A549 (cell line): ENCODE data around the gene SALL2. TPM values are rescaled to one million over a fixed set of nuclear protein-coding genes. Genes with fewer than 3 reads are reported as not detected.

ENCODE experiments used
- ATAC-seq, 2 experiments: fragments of 200-7000 bp in 1 of 2; fragments of >200 bp in 1 of 2; cut with Nextera tagmentation in 1 of 2; cut with Tn5 transposase in 1 of 2; 3 replicates each; pipeline versions ENCODE4 v1.8.0 to v1.9.1; 2018 to 2020; ENCODE audit warnings: mild to moderate bottlenecking in 1 of 2, moderate library complexity in 1 of 2
- CTCF ChIA-PET: fragments of 300-600 bp; sonication (Branson Sonifier 250); formaldehyde crosslinking; extraction: SDS; loops from one replicate; lab custom pipeline; 2021; ENCODE audit warnings: antibody characterized with exemption, inconsistent platforms; lab: Yijun Ruan, JAX
- POLR2A ChIA-PET: fragments of 350-600 bp; formaldehyde crosslinking; extraction: SDS; loops from one replicate; lab custom pipeline; 2021; ENCODE audit warnings: antibody characterized with exemption, inconsistent platforms; lab: Yijun Ruan, JAX
- DNase-seq, 2 experiments: peaks; one replicate each; pipeline versions ENCODE4 v3.0.0 to v3.0.0-alpha.2; 2011 to 2016; ENCODE audit warnings: low read depth in 1 of 2, low spot score in 1 of 2
- FAIRE-seq: peaks from 2 replicates; lab custom pipeline; 2011; peaks lifted over from hg19 to GRCh38; lab: Jason Lieb, UNC
- H3K27ac ChIP-seq, 2 experiments: fragments of >200 bp; sonication (Bioruptor Twin); formaldehyde crosslinking; 3 replicates each; pipeline ENCODE4 v1.5.1; 2016 to 2017
- H3K4me1 ChIP-seq: fragments of >200 bp; sonication (Bioruptor Twin); formaldehyde crosslinking; 3 replicates; pipeline ENCODE4 v1.6.1; 2016
- H3K4me2 ChIP-seq: fragments of >200 bp; sonication (Bioruptor Twin); formaldehyde crosslinking; 3 replicates; pipeline ENCODE4 v1.6.1; 2016
- H3K4me3 ChIP-seq: fragments of >200 bp; sonication (Bioruptor Twin); formaldehyde crosslinking; 3 replicates; pipeline ENCODE4 v1.5.1; 2016
- H3K9me3 ChIP-seq: fragments of >200 bp; sonication (Bioruptor Twin); formaldehyde crosslinking; 3 replicates; pipeline ENCODE4 v1.6.1; 2016
- CBX2 ChIP-seq: fragments of 200-600 bp; sonication (generic); IDR thresholded peaks from 2 replicates; pipeline ENCODE4 v1.6.1; 2016; ENCODE audit warnings: low read depth, mild to moderate bottlenecking, borderline replicate concordance
- FOSB ChIP-seq: fragments of 250-450 bp; sonication (Bioruptor Pico); IDR thresholded peaks from 2 replicates; pipeline ENCODE4 v1.5.0; 2020; ENCODE audit warnings: mild to moderate bottlenecking, moderate library complexity
- FOXS1 ChIP-seq: fragments of 250-450 bp; sonication (Bioruptor Pico); IDR thresholded peaks from 2 replicates; pipeline ENCODE4 v1.5.0; 2020; ENCODE audit warnings: mild to moderate bottlenecking, moderate library complexity
- GATA3 ChIP-seq: IDR thresholded peaks from 2 replicates; pipeline ENCODE4 v1.6.1; 2012; ENCODE audit warnings: borderline replicate concordance
- HDAC2 ChIP-seq: fragments of 200-600 bp; sonication (generic); IDR thresholded peaks from 2 replicates; pipeline ENCODE4 v1.6.1; 2016
- HOXA7 ChIP-seq: fragments of 250-450 bp; sonication (Bioruptor Pico); IDR thresholded peaks from 2 replicates; pipeline ENCODE4 v1.5.0; 2020; ENCODE audit warnings: mild to moderate bottlenecking, moderate library complexity
- HOXB13 ChIP-seq: fragments of 250-450 bp; sonication (Bioruptor Pico); IDR thresholded peaks from 2 replicates; pipeline ENCODE4 v1.5.0; 2020; ENCODE audit warnings: low read depth, mild to moderate bottlenecking, moderate library complexity
- JUN ChIP-seq, 2 experiments: fragments of >200 bp; sonication (Bioruptor Twin); formaldehyde crosslinking; IDR thresholded peaks; 2 replicates in 1 of 2; 3 replicates in 1 of 2; pipeline ENCODE4 v1.6.1; 2016 to 2017
- MAFK ChIP-seq: fragments of 450-650 bp; IDR thresholded peaks from 2 replicates; pipeline ENCODE4 v1.6.1; 2014; ENCODE audit not compliant: partially characterized antibody
- NFE2L2 ChIP-seq: fragments of 150-350 bp; conservative IDR thresholded peaks from 2 replicates; pipeline ENCODE4 v1.6.1; 2014; ENCODE audit warnings: low read length
- NPAS2 ChIP-seq: fragments of 250-450 bp; sonication (Bioruptor Pico); IDR thresholded peaks from 2 replicates; pipeline ENCODE4 v1.8.0; 2022; ENCODE audit warnings: mild to moderate bottlenecking, moderate library complexity, borderline replicate concordance
- TFCP2L1 ChIP-seq: fragments of 250-450 bp; sonication (Bioruptor Pico); IDR thresholded peaks from 2 replicates; pipeline ENCODE4 v1.5.0; 2021; ENCODE audit warnings: mild to moderate bottlenecking
- ZFP36 ChIP-seq: fragments of 450-650 bp; IDR thresholded peaks from 2 replicates; pipeline ENCODE4 v1.6.1; 2014; ENCODE audit warnings: borderline replicate concordance; ENCODE audit not compliant: partially characterized antibody
- ZSCAN20 ChIP-seq: fragments of 250-450 bp; sonication (Bioruptor Pico); IDR thresholded peaks from 2 replicates; pipeline ENCODE4 v1.8.0; 2022; ENCODE audit warnings: mild to moderate bottlenecking, moderate library complexity
- WGBS: methylation state at CpG from one replicate; pipeline ENCODE4 v1.1.6; 2017; ENCODE audit errors: missing lambda C conversion rate; 5-methylcytosine and 5-hydroxymethylcytosine counted together
- polyA plus RNA-seq, 4 experiments: library from polyadenylated mRNA; depleted of rRNA in 3 of 4; stranded (reverse); fragments of >200 nt; fragmentation: RNase III in 1 of 4; extraction: RNeasy Plus Mini Kit Qiagen cat#74134 plus additional on column Dnase treatment in 1 of 4; gene quantifications; 2 replicates in 3 of 4; 3 replicates in 1 of 4; pipeline ENCODE4 v1.2.3, GENCODE V29; 2011 to 2017
- TF ChIP-seq, protein P1 (sequence below): IDR thresholded peaks from 2 replicates; pipeline ENCODE4 v1.6.1; 2012
- TF ChIP-seq, protein P2 (sequence below): fragments of >200 bp; sonication (Bioruptor Twin); formaldehyde crosslinking; IDR thresholded peaks from 2 replicates; pipeline ENCODE4 v1.6.1; 2016
- TF ChIP-seq, protein P3 (sequence below): fragments of 250-450 bp; sonication (Bioruptor Pico); IDR thresholded peaks from 2 replicates; pipeline ENCODE4 v1.5.0; 2020; ENCODE audit warnings: low read depth, mild to moderate bottlenecking, moderate library complexity
- TF ChIP-seq, protein P4 (sequence below): IDR thresholded peaks from 2 replicates; pipeline ENCODE4 v1.6.1; 2012
- TF ChIP-seq, protein P5 (sequence below): fragments of 250-450 bp; sonication (Bioruptor Pico); IDR thresholded peaks from 2 replicates; pipeline ENCODE4 v1.5.0; 2021; ENCODE audit warnings: mild to moderate bottlenecking, moderate library complexity, borderline replicate concordance

Gene SALL2
- polyA plus RNA-seq, 2 of the 4 experiments (the other 2 are of a cell fraction): 2.8 to 3.5 TPM

DNA sequence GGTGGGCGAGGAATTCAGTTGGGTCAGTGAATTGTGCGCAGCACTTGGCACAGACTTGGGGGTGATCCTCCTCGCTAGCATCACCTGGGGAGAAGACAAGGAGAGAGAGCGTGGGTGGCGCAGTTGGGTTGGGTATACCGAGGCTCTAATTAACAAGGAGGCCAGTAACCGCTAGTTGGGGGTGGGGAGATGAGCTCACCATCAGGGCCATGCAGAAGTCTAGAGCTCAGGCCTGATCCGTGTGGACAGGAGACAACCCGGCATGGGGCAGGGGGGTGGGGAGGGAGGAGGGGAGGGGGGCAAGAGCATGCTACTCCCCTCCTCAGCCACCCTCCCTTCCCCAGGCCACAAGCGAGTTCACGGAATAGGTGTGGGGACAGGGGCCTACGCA is 580 bp downstream of the SALL2 start:
- no peak for FAIRE-seq
- CTCF ChIA-PET: interaction anchor here (3.2 kb wide), 1 partner anchor 10 kb away, joined by 14 read pairs; no protein-coding TSS in a partner anchor
- H3K4me3 ChIP-seq: peak overlapping the region; percentile 52
- peak overlapping the region; percentile 60 to 88 for H3K27ac ChIP-seq
- WGBS: 72% methylated on average over 12 of the region's 12 CpGs
- no peak for DNase-seq
- H3K4me1 ChIP-seq: 0 out of 3 replicates have a peak, but pooled peaks cover 3% of the 10 kb centered on the region
- ATAC-seq: peak; percentile 14 to 15; a peak in 3 of 6 replicates
- TF ChIP-seq NFE2L2 (no peak), ZFP36 (no peak), TFCP2L1 (CRISPR knock-in tag) (no peak)
- no peaks in the 10 kb centered on the region for H3K9me3 ChIP-seq
- peak overlapping the region; percentile 79 for H3K4me2 ChIP-seq
- POLR2A ChIA-PET: interaction anchor here (1.4 to 6.5 kb wide), 2 partner anchors 14 to 49 kb away, joined by 3 to 43 read pairs; partner anchors contain the start of genes METTL3 and RAB2B

DNA sequence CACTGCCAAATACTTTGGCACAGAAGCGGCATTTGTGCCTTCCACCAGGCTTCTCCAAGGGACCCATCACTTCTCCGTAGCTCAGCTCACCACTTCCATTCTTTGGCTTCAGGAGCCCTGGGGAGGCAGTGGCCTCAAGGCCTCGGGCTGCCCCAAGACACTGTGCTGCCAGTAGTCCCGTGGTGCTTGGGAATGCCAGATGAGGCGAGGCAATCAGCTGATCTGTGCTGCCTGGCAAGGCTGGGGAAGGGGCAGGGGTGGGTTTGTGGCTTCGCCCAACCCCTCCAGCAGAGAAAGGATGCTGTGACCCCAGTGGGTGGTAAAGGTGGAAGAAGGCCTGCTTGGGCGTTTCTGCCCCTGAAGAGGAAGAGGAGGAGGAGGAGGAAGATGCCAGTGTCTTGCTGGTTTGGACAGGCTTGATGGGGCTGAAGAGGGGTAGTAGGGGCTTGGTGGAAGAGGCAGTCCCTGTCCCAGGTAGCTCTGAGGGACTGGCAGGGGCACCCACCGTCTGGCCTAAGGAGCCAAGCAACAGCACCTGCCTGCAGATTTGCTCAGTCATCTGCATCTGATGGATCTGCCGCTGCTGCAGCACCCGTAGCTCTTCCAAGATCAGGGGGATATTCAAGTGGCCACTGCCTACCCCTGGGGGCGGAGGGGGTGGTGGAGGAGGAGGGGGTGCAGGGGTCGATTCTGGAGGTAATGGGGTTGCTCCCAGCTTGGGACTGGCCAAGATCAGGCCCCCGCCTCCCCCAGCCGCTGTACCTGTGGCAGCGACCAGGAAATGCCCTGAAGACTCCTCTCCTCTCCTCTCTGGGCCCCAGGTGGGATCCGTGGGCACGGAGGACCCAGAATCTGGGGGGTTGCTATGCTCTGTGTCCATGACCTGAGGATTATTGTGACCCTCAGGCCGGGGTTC is 1.3 kb downstream of the SALL2 start:
- H3K4me1 ChIP-seq: 0 out of 3 replicates have a peak, but pooled peaks cover 3% of the 10 kb centered on the region
- H3K27ac ChIP-seq: no peak overlapping the region
- DNase-seq: no peak
- no peak for ATAC-seq
- FAIRE-seq: no peak
- ChIA-PET POLR2A (interaction anchor here (6.5 kb wide), 1 partner anchor 13 kb away, joined by 43 read pairs; the partner anchor contains the start of gene METTL3), CTCF (interaction anchor here (1.2 to 3.3 kb wide), 3 partner anchors 26 to 652 kb away, joined by 3 to 13 read pairs (median 3); no protein-coding TSS in a partner anchor)
- H3K4me3 ChIP-seq: no peak overlapping the region; the same call in 2 of the 3 replicates
- TF ChIP-seq FOSB (CRISPR knock-in tag) (no peak), NPAS2 (CRISPR knock-in tag) (no peak)
- TF ChIP-seq, protein P1, sequence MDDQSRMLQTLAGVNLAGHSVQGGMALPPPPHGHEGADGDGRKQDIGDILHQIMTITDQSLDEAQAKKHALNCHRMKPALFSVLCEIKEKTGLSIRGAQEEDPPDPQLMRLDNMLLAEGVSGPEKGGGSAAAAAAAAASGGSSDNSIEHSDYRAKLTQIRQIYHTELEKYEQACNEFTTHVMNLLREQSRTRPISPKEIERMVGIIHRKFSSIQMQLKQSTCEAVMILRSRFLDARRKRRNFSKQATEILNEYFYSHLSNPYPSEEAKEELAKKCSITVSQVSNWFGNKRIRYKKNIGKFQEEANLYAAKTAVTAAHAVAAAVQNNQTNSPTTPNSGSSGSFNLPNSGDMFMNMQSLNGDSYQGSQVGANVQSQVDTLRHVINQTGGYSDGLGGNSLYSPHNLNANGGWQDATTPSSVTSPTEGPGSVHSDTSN: no peak
- WGBS: 83% methylated on average over 16 of the region's 18 CpGs
- H3K9me3 ChIP-seq: no peaks in the 10 kb centered on the region
- peak overlapping the region; percentile 79; the same call in 1 of the 3 replicates for H3K4me2 ChIP-seq

DNA sequence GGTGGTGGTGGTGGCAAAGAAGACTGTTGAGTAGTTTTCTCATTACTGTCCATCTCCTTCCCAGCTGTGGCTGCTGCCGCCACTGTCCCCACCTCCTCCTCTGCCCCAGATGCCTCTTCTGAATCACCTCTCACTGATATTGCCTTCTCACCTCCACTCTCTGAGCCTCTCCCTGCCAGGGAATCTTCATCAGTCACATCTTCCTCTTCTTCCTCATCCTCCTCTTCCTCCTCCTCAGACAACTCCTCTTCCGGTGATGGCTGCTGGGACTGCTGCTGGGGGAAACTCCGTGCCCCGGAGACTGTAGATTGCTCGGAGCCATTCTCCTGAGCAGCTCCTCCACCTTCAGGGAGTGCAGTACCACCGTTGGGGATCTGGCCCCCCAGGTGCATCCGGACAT is 2.9 kb downstream of the SALL2 start:
- Histone ChIP-seq H3K4me2 (no peak overlapping the region), H3K4me3 (no peak overlapping the region), H3K9me3 (no peaks in the 10 kb centered on the region), H3K27ac (no peak overlapping the region)
- no peak for FAIRE-seq
- ChIA-PET POLR2A (interaction anchor here (6.5 kb wide), 1 partner anchor 12 kb away, joined by 43 read pairs; the partner anchor contains the start of gene METTL3), CTCF (interaction anchor here (0.8 to 3.3 kb wide), 8 partner anchors 8 to 650 kb away, joined by 3 to 13 read pairs (median 4); no protein-coding TSS in a partner anchor)
- DNase-seq: no peak
- TF ChIP-seq, protein P2, sequence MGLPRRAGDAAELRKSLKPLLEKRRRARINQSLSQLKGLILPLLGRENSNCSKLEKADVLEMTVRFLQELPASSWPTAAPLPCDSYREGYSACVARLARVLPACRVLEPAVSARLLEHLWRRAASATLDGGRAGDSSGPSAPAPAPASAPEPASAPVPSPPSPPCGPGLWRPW: no peak
- TF ChIP-seq HOXA7 (CRISPR knock-in tag) (no peak), FOXS1 (no peak), ZSCAN20 (CRISPR knock-in tag) (no peak), JUN (IDR thresholded peaks at IDR 0.05) (no peak)
- TF ChIP-seq, protein P3, sequence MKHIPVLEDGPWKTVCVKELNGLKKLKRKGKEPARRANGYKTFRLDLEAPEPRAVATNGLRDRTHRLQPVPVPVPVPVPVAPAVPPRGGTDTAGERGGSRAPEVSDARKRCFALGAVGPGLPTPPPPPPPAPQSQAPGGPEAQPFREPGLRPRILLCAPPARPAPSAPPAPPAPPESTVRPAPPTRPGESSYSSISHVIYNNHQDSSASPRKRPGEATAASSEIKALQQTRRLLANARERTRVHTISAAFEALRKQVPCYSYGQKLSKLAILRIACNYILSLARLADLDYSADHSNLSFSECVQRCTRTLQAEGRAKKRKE (CRISPR knock-in tag): no peak
- TF ChIP-seq, all 56 proteins: peak for 0
- WGBS: 92% methylated on average over 5 of the region's 7 CpGs
- ATAC-seq: no peak
- 0 out of 3 replicates have a peak, but pooled peaks cover 3% of the 10 kb centered on the region for H3K4me1 ChIP-seq

DNA sequence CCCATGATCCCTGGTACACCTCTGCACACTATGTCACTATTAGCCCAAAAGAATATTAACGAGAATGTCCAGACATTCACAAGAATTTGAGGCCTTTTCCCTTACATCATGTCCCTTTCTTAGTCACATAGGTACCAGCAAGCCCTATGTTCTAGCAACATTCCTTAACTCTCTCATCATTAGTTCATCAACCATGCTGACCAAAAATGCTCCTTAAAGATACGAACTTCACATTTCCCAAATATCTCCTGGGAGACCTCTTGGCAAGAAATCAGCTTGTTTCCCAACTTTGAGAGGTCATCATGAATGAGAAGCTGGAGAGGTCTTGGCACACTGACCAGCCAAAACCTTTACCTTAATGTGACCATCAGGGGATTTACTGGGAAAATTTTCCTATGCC is 4.6 kb downstream of the SALL2 start:
- ATAC-seq (no peak), DNase-seq (no peak), FAIRE-seq (no peak)
- 65% methylated on average over 2 of the region's 2 CpGs for WGBS
- TF ChIP-seq FOSB (CRISPR knock-in tag) (no peak), JUN (IDR thresholded peaks at IDR 0.05) (no peak), HDAC2 (no peak), CBX2 (no peak), ZFP36 (no peak), GATA3 (no peak), HOXB13 (CRISPR knock-in tag) (no peak), NFE2L2 (no peak), MAFK (no peak)
- TF ChIP-seq, protein P4, sequence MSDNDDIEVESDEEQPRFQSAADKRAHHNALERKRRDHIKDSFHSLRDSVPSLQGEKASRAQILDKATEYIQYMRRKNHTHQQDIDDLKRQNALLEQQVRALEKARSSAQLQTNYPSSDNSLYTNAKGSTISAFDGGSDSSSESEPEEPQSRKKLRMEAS: no peak
- TF ChIP-seq, protein P2: no peak
- TF ChIP-seq, protein P5, sequence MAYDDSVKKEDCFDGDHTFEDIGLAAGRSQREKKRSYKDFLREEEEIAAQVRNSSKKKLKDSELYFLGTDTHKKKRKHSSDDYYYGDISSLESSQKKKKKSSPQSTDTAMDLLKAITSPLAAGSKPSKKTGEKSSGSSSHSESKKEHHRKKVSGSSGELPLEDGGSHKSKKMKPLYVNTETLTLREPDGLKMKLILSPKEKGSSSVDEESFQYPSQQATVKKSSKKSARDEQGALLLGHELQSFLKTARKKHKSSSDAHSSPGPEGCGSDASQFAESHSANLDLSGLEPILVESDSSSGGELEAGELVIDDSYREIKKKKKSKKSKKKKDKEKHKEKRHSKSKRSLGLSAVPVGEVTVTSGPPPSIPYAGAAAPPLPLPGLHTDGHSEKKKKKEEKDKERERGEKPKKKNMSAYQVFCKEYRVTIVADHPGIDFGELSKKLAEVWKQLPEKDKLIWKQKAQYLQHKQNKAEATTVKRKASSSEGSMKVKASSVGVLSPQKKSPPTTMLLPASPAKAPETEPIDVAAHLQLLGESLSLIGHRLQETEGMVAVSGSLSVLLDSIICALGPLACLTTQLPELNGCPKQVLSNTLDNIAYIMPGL (CRISPR knock-in tag): no peak
- no peak overlapping the region for H3K4me3 ChIP-seq
- ChIA-PET POLR2A (interaction anchor here (6.5 kb wide), 1 partner anchor 10 kb away, joined by 43 read pairs; the partner anchor contains the start of gene METTL3), CTCF (interaction anchor here (1.2 to 1.7 kb wide), 2 partner anchors 35 to 37 kb away, joined by 4 to 5 read pairs; no protein-coding TSS in a partner anchor)
- H3K4me2 ChIP-seq: no peak overlapping the region
- H3K9me3 ChIP-seq: no peaks in the 10 kb centered on the region
- H3K4me1 ChIP-seq: 0 out of 3 replicates have a peak, but pooled peaks cover 3% of the 10 kb centered on the region
- no peak overlapping the region for H3K27ac ChIP-seq
